Left lung (tissue), 10 donors: ENCODE measurements around the gene PNPLA8. TPM values are rescaled to one million over a fixed set of nuclear protein-coding genes. Genes with fewer than 3 reads are reported as not detected.

Experiments
- ATAC-seq: fragments of 200-7000 bp; cut with Tn5 transposase; one replicate; pipeline ENCODE4 v1.9.1; 2020; ENCODE audit warnings: moderate library complexity
- DNase-seq, 4 donors: peaks; one replicate each; pipeline ENCODE4 v3.0.0-alpha.2; 2013 to 2020
- H3K27ac ChIP-seq, 2 donors: fragments of 200-600 bp; sonication (generic) in 1 of 2; one replicate each; pipeline versions ENCODE4 v1.5.0 to v1.8.0; 2020 to 2021
- H3K27me3 ChIP-seq, 2 donors: fragments of 200-600 bp; sonication (generic) in 1 of 2; one replicate each; pipeline versions ENCODE4 v1.5.0 to v1.8.0; 2020 to 2021
- H3K36me3 ChIP-seq, 2 donors: fragments of 200-600 bp; sonication (generic) in 1 of 2; one replicate each; pipeline versions ENCODE4 v1.5.0 to v1.8.0; 2020 to 2021
- H3K4me1 ChIP-seq, 2 donors: fragments of 200-600 bp; one replicate each; pipeline ENCODE4 v1.8.0; 2021
- H3K4me3 ChIP-seq, 2 donors: fragments of 200-600 bp; sonication (generic) in 1 of 2; one replicate each; pipeline versions ENCODE4 v1.5.0 to v1.8.0; 2020 to 2021; ENCODE audit warnings: mild to moderate bottlenecking in 1 of 2
- H3K9me3 ChIP-seq, 2 donors: fragments of 200-600 bp; sonication (generic) in 1 of 2; one replicate each; pipeline versions ENCODE4 v1.5.0 to v1.8.0; 2020 to 2021
- CTCF ChIP-seq, 2 donors: fragments of 200-600 bp; sonication (generic) in 1 of 2; IDR thresholded peaks; one replicate each; pipeline versions ENCODE4 v1.5.0 to v1.8.0; 2021; ENCODE audit warnings: antibody characterized with exemption in 2 of 2
- intact Hi-C, 2 donors: fragments of 100-400 bp; cut with DNase I; formaldehyde crosslinking; loops; one replicate each; pipeline versions ENCODE4 v1.11.2 to v1.14.2; 2022
- polyA plus RNA-seq, 6 donors: library from polyadenylated mRNA; unstranded; fragments of 120-200 nt; gene quantifications; one replicate each; pipeline ENCODE4 v1.2.1, GENCODE V29; 2013; ENCODE audit not compliant: insufficient read length in 6 of 6
- total RNA-seq, 2 donors: library from RNA; stranded (reverse); fragmentation: NEBNext Ultra II Directional; extraction: Animal tissue kit (Norgen Biotek cat#: 25700); gene quantifications; one replicate each; pipeline ENCODE4 v1.2.1, GENCODE V29; 2021
- donor health status: DM: no; HTN: yes; CAD: no.
- donor health status: DM: no; HTN: no; CAD: no.

The PNPLA8 gene
- total and polyA plus RNA-seq, 8 donors: 28.7 to 38.0 (median 32.8) TPM

DNA sequence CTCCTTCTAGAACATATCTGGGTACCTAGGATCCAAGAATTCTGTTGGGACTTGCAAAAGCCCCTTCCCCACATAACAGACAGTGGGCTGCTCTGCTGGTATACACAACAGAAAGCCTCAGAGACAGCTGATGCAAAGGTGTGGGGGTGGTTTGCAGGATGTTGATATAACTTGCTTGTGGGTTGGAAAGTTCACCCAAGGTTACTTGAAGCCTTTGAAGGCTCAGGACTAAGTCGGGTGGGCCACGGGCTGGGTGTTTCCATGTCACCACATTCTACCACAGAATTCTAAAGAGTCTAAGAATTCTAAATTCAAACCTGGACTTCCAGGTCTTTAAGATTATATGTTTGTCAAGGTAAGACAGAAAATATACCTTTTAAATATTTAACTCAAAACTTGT lies 62.3 kb downstream of the PNPLA8 start:
- no peaks in the 10 kb centered on the region for H3K9me3 ChIP-seq
- intact Hi-C loops: loop anchor here in 1 of 2 donors (10.0 kb wide), 1 partner anchor 279 kb away; no protein-coding TSS in a partner anchor
- no peak for DNase-seq
- no peak for ATAC-seq
- H3K4me1 ChIP-seq: no peaks in the 10 kb centered on the region
- no peak overlapping the region for H3K4me3 ChIP-seq
- no peak for TF ChIP-seq CTCF (IDR thresholded peaks at IDR 0.05)
- no peak overlapping the region for H3K27ac ChIP-seq
- H3K36me3 ChIP-seq: no peaks in the 10 kb centered on the region
- peaks cover 2 to 28% of the 10 kb centered on the region in 2 donors for H3K27me3 ChIP-seq

- Histone ChIP-seq H3K27ac (no peak overlapping the region), H3K27me3 (peaks cover 19 to 46% of the 10 kb centered on the region in 2 donors), H3K4me3 (no peak overlapping the region), H3K4me1 (peaks cover 0 to under 1% of the 10 kb centered on the region in 2 donors), H3K36me3 (no peaks in the 10 kb centered on the region), H3K9me3 (no peaks in the 10 kb centered on the region)
- DNase-seq (no peak), ATAC-seq (no peak)
- intact Hi-C loops: loop anchor here in 1 of 2 donors (10.0 kb wide), 1 partner anchor 277 kb away; no protein-coding TSS in a partner anchor
- no peak for TF ChIP-seq CTCF (IDR thresholded peaks at IDR 0.05)
These were observed 64.1 kb downstream of the PNPLA8 start for GRCh38 chr7:108461840-108462239.

DNA sequence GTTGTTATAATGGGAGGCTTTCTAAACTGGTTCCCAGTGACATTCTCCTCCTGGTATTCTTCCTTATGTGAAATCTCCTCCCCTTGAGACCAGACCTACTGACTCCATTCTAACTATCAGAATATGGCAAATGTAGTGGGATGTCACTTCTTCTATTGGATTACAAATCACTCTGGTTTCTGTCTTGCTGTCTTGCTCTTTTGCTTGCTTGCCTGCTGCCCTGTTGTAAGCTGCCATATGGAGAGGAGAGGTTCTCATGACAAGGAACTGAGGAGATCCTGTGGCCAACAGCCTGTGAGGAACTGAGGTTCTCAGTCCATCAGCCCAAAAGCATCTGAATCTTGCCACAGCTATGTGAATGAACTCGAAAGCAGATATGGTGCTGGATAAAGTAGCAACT lies 65.0 kb downstream of the PNPLA8 start:
- H3K9me3 ChIP-seq: no peaks in the 10 kb centered on the region
- peaks cover 0 to 9% of the 10 kb centered on the region in 2 donors for H3K4me1 ChIP-seq
- ATAC-seq: no peak
- peaks cover 27 to 55% of the 10 kb centered on the region in 2 donors for H3K27me3 ChIP-seq
- no peak for TF ChIP-seq CTCF (IDR thresholded peaks at IDR 0.05)
- H3K27ac ChIP-seq: no peak overlapping the region
- H3K36me3 ChIP-seq: no peaks in the 10 kb centered on the region
- intact Hi-C loops: loop anchor here in 1 of 2 donors (10.0 kb wide), 1 partner anchor 276 kb away; no protein-coding TSS in a partner anchor
- no peak for DNase-seq
- H3K4me3 ChIP-seq: no peak overlapping the region

- H3K27ac ChIP-seq: no peak overlapping the region
- no peaks in the 10 kb centered on the region for H3K36me3 ChIP-seq
- H3K27me3 ChIP-seq: peaks cover 36 to 64% of the 10 kb centered on the region in 2 donors
- peak in 1 of 2 donors; percentile 24 for TF ChIP-seq CTCF (IDR thresholded peaks at IDR 0.05)
- ATAC-seq (peak; percentile 34), DNase-seq (peak in 1 of 4 donors; percentile 33)
- H3K9me3 ChIP-seq: no peaks in the 10 kb centered on the region
- intact Hi-C loops: loop anchor here in 1 of 2 donors (10.0 kb wide), 1 partner anchor 275 kb away; no protein-coding TSS in a partner anchor
- peaks cover 4 to 19% of the 10 kb centered on the region in 2 donors for H3K4me1 ChIP-seq
- no peak overlapping the region for H3K4me3 ChIP-seq
These were observed 65.9 kb downstream of the PNPLA8 start for GRCh38 chr7:108459922-108460551.

GRCh38 chr7:108457871-108458270 lies 68.1 kb downstream of the PNPLA8 start:
- Histone ChIP-seq H3K4me1 (peaks cover 11 to 26% of the 10 kb centered on the region in 2 donors), H3K36me3 (no peaks in the 10 kb centered on the region), H3K9me3 (no peaks in the 10 kb centered on the region), H3K27me3 (peaks cover 43 to 86% of the 10 kb centered on the region in 2 donors), H3K4me3 (no peak overlapping the region), H3K27ac (no peak overlapping the region)
- no peak for TF ChIP-seq CTCF (IDR thresholded peaks at IDR 0.05)
- intact Hi-C loops: no loop called here
- no peak for DNase-seq
- no peak for ATAC-seq
